ENCODE measurements around the gene PDE8B. TPM values are rescaled to one million over a fixed set of nuclear protein-coding genes. Genes with fewer than 3 reads are reported as not detected.
A peak's percentile ranks its signal among the peaks of the same experiment; 100 is the strongest.

PDE8B gene
- total RNA-seq, 1 donor from 2014 or later, result 0.33 TPM

GRCh38 chr5:77235846-77236721, 25.6 kb downstream of the PDE8B start:
- Histone ChIP-seq H3K27me3 (ENCODE audit: control insufficient read depth, insufficient read depth, low read length) (no peaks in the 10 kb centered on the region), H3K4me3 (ENCODE audit: low read depth, low read length) (no peak overlapping the region), H3K36me3 (ENCODE audit: control insufficient read depth, insufficient read depth, low read length) (no peaks in the 10 kb centered on the region)
- no peak for TF ChIP-seq CTCF (IDR thresholded peaks at IDR 0.05; ENCODE audit: insufficient read depth, low read length, poor library complexity, severe bottlenecking)
- no peak for DNase-seq (ENCODE audit: low read depth)

- Histone ChIP-seq H3K4me3 (ENCODE audit: low read depth, low read length) (no peak overlapping the region), H3K27me3 (ENCODE audit: control insufficient read depth, insufficient read depth, low read length) (peaks cover 2% of the 10 kb centered on the region), H3K36me3 (ENCODE audit: control insufficient read depth, insufficient read depth, low read length) (no peaks in the 10 kb centered on the region)
- TF ChIP-seq CTCF (IDR thresholded peaks at IDR 0.05; ENCODE audit: insufficient read depth, low read length, poor library complexity, severe bottlenecking), result peak; percentile 38
- DNase-seq (ENCODE audit: low read depth), result no peak
These were observed 28.8 kb downstream of the PDE8B start for GRCh38 chr5:77239126-77239741.

GRCh38 chr5:77241444-77241843, 31.0 kb downstream of the PDE8B start:
- Histone ChIP-seq H3K4me3 (ENCODE audit: low read depth, low read length) (no peak overlapping the region), H3K27me3 (ENCODE audit: control insufficient read depth, insufficient read depth, low read length) (peaks cover 2% of the 10 kb centered on the region), H3K36me3 (ENCODE audit: control insufficient read depth, insufficient read depth, low read length) (no peaks in the 10 kb centered on the region)
- DNase-seq (ENCODE audit: low read depth), result no peak
- TF ChIP-seq CTCF (IDR thresholded peaks at IDR 0.05; ENCODE audit: insufficient read depth, low read length, poor library complexity, severe bottlenecking), result no peak

GRCh38 chr5:77249475-77249874, 39.0 kb downstream of the PDE8B start:
- TF ChIP-seq CTCF (IDR thresholded peaks at IDR 0.05; ENCODE audit: insufficient read depth, low read length, poor library complexity, severe bottlenecking), result no peak
- Histone ChIP-seq H3K4me3 (ENCODE audit: low read depth, low read length) (no peak overlapping the region), H3K36me3 (ENCODE audit: control insufficient read depth, insufficient read depth, low read length) (no peaks in the 10 kb centered on the region), H3K27me3 (ENCODE audit: control insufficient read depth, insufficient read depth, low read length) (peaks cover 2% of the 10 kb centered on the region)
- no peak for DNase-seq (ENCODE audit: low read depth)

- no peak for DNase-seq (ENCODE audit: low read depth)
These were observed 39.5 kb downstream of the PDE8B start for GRCh38 chr5:77250021-77250420.

More at GRCh38 chr5:77250021-77250420, 39.5 kb downstream of the PDE8B start:
- no peak for TF ChIP-seq CTCF (IDR thresholded peaks at IDR 0.05; ENCODE audit: insufficient read depth, low read length, poor library complexity, severe bottlenecking)
- Histone ChIP-seq H3K36me3 (ENCODE audit: control insufficient read depth, insufficient read depth, low read length) (no peaks in the 10 kb centered on the region), H3K4me3 (ENCODE audit: low read depth, low read length) (no peak overlapping the region), H3K27me3 (ENCODE audit: control insufficient read depth, insufficient read depth, low read length) (peaks cover 4% of the 10 kb centered on the region)

Data from kidney epithelial cell (primary cell).